ENCODE measurements around the gene LMLN. TPM values are rescaled to one million over a fixed set of nuclear protein-coding genes. Genes with fewer than 3 reads are reported as not detected.
"Not testable (repeated sequence)": the region's sequence is repeated elsewhere in the genome, so short reads cannot be mapped to it uniquely, and the experiment has no call there.

LMLN gene
- total RNA-seq, 2 donors from 2014 or later = 2.6 to 4.2 TPM

DNA sequence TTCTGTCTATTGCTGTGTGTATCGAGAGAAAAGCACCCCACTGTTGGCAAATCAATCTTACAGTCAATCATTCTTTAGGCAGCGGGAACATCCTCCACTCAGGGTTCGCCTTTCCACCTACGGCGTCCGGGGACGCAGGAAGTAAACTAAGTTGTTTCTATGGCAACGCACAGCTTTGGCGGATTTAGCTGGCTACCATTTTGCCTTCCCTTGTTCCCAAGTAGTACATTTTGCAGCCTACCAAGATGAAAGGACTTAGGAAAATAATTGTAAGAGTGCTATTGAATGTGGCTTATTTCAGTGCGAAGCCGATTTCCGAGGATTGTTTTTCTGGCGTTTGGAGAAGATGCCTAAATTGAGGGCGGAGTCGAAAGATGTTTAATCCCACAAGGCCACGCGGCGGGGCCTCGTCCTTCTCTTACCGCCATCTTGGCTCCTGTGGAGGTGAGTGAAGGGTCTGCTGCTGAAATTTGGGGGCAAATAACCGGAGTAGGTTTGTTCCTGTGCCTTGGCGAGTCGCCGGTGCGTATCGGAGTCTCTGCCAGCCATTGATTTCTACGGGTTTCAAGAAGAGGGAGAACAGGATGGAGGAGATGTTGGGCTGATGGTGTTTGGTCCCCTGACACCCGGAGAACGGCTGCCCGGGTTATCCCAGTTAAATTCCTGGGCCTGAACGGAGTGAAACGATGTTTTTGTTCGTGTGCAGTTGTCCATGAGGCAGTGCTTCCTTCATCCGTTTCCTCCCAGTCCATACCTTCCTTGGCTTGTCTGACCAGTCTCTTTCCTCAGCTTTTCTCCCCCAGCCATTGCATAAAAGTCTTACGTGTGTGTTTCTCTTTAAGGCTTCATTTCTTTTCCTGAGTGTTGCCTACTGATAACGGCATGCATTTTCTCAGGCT, 10.0 kb upstream of the LMLN start, which contains the start of gene RPL35A:
RPL35A (plus strand) TSS at position 413 of the 899 bp plus-strand sequence. CDS start 778 bp downstream, outside the sequence.
- H3K9me3 Mint-ChIP-seq = no peaks in the 10 kb centered on the region
- peak; percentile 91 to 95 for ATAC-seq
- DNase-seq (ENCODE audit: low spot score) = peak; percentile 86
- H3K36me3 Mint-ChIP-seq = peaks cover 35% of the 10 kb centered on the region
- peaks cover 42 to 43% of the 10 kb centered on the region in 2 donors for H3K4me1 Mint-ChIP-seq (ENCODE audit: low read depth in 2 of 2)
- peak within 1 kb of the TSS; percentile 96 for H3K4me3 Mint-ChIP-seq
- peak within 1 kb of the TSS; percentile 98 to 99 for H3K27ac Mint-ChIP-seq
- no peaks in the 10 kb centered on the region for H3K27me3 Mint-ChIP-seq

DNA sequence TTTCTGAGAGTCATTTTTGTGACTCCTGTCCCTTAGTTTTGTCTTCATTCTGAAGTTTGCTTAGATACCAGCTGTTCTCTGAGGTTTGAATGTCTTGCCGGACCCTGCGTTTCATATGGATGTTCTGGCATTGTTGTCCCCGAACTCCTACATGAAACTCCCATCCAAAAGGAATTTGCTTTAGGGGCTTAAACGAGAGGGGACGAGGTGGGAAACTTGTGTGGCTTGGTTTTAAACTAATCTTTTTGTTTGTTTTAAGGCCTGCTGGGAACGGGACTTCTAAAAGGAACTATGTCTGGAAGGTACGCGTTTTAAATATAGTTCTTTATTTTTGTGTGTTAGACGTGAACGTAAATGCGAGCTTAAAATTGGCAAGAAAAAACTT, 9.3 kb upstream of the LMLN start:
- peaks cover 42 to 43% of the 10 kb centered on the region in 2 donors for H3K4me1 Mint-ChIP-seq (ENCODE audit: low read depth in 2 of 2)
- H3K9me3 Mint-ChIP-seq = no peaks in the 10 kb centered on the region
- no peaks in the 10 kb centered on the region for H3K27me3 Mint-ChIP-seq
- H3K36me3 Mint-ChIP-seq = peaks cover 38% of the 10 kb centered on the region
- no peak for DNase-seq (ENCODE audit: low spot score)
- peak overlapping the region; percentile 98 to 99 for H3K27ac Mint-ChIP-seq
- no peak for ATAC-seq
- H3K4me3 Mint-ChIP-seq = peak overlapping the region; percentile 96

DNA sequence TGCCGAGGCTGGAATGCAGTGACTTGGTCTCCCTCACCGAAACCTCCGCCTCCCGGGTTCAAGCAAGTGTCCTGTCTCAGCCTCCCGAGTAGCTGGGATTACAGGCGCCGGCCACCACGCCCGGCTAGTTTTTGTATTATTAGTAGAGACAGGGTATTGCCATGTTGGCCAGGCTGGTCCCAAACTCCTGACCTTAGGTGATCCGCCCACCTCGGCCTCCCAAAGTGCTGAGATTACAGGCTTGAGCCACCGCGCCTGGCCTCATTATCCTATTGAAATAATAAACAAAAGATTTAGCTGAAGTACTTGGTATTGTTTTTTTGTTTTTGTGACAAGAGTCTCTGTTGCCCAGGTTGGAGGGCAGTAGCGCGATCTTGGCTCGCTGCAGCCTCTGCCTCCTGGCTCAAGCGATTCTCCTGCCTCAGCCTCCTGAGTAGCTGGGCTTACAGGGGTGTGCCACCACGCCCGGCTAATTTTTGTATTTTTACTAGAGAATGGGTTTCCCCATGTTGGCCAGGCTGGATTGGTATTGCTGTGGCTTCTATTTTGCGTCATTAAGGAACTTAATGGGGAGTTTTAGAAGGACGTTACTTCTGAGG, 8.5 kb upstream of the LMLN start:
- no peak for ATAC-seq
- Mint-ChIP-seq H3K36me3 (peaks cover 46% of the 10 kb centered on the region), H3K4me1 (ENCODE audit: low read depth in 2 of 2) (peaks cover 42 to 43% of the 10 kb centered on the region in 2 donors)

DNA sequence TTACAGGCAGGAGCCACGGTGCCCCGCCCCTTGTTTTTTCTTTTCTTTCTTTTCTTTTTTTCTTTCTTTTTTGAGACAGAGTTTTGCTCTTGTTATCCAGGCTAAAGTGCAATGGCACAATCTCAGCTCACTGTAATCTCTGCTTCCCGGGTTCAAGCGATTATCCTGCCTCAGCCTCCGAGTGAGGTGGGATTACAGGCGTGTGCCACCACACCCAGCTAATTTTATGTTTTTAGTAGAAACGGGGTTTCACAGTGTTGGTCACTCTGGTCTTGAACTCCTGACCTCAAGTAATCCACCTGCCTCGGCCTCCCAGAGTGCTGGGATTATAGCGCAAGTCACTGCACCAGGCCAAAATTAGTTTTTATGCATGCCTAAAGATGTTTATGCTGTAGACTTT, 7.6 kb upstream of the LMLN start:
- H3K36me3 Mint-ChIP-seq = peaks cover 46% of the 10 kb centered on the region

More for the DNA sequence above, 8.5 kb upstream of the LMLN start:
- H3K27ac Mint-ChIP-seq = peak overlapping the region; percentile 98 to 99
- no peaks in the 10 kb centered on the region for H3K27me3 Mint-ChIP-seq
- peak overlapping the region; percentile 96 for H3K4me3 Mint-ChIP-seq
- no peak for DNase-seq (ENCODE audit: low spot score)
- no peaks in the 10 kb centered on the region for H3K9me3 Mint-ChIP-seq

DNA sequence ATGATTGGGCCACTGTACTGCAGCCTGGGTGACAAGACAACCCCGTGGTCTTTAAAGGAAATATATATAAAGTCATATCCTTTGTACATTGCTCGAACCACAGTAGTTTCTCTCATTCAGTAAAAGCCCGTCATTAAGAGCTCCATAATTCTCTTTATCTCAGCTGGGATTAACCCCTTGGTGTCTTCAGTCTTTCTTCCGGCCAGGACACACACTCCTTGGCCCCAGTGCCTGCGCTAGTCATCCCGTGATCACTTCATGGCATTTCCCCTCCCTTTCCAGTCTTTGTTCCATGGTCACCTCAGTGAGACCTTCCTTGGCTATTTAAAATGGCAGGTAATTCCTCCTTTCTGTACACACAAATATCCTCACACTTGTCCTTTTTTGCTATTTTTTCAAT, 6.7 kb upstream of the LMLN start:
- H3K27me3 Mint-ChIP-seq = no peaks in the 10 kb centered on the region

More for the DNA sequence above, 7.6 kb upstream of the LMLN start:
- DNase-seq (ENCODE audit: low spot score) = no peak
- H3K4me1 Mint-ChIP-seq (ENCODE audit: low read depth in 2 of 2) = peaks cover 49 to 50% of the 10 kb centered on the region in 2 donors
- ATAC-seq = no peak
- H3K27me3 Mint-ChIP-seq = no peaks in the 10 kb centered on the region
- no peaks in the 10 kb centered on the region for H3K9me3 Mint-ChIP-seq
- H3K27ac Mint-ChIP-seq = peak overlapping the region; percentile 36 to 68
- H3K4me3 Mint-ChIP-seq = peak overlapping the region; percentile 60

DNA sequence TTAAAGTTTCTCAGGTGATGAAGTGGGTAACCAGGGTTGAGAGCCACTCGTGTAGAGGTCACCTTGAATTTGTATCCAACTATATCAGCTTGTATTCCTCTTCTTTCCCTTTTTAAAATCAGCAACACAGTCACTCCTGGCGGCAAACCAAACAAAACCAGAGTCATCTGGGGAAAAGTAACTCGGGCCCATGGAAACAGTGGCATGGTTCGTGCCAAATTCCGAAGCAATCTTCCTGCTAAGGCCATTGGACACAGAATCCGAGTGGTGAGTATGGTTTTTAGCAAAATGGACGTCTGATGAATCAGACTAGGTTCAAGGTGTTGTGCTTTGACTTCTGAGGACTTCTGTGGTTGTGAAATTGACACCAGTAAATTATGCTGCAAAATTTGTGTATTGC, 6.1 kb upstream of the LMLN start:
- no peak for ATAC-seq
- H3K4me3 Mint-ChIP-seq = peak overlapping the region; percentile 60

More for the DNA sequence above, 6.7 kb upstream of the LMLN start:
- DNase-seq (ENCODE audit: low spot score) (no peak), ATAC-seq (no peak)
- peak overlapping the region; percentile 60 for H3K4me3 Mint-ChIP-seq
- peaks cover 55 to 57% of the 10 kb centered on the region in 2 donors for H3K4me1 Mint-ChIP-seq (ENCODE audit: low read depth in 2 of 2)
- H3K27ac Mint-ChIP-seq = peak overlapping the region; percentile 36 to 82
- H3K9me3 Mint-ChIP-seq = no peaks in the 10 kb centered on the region
- peaks cover 46% of the 10 kb centered on the region for H3K36me3 Mint-ChIP-seq

DNA sequence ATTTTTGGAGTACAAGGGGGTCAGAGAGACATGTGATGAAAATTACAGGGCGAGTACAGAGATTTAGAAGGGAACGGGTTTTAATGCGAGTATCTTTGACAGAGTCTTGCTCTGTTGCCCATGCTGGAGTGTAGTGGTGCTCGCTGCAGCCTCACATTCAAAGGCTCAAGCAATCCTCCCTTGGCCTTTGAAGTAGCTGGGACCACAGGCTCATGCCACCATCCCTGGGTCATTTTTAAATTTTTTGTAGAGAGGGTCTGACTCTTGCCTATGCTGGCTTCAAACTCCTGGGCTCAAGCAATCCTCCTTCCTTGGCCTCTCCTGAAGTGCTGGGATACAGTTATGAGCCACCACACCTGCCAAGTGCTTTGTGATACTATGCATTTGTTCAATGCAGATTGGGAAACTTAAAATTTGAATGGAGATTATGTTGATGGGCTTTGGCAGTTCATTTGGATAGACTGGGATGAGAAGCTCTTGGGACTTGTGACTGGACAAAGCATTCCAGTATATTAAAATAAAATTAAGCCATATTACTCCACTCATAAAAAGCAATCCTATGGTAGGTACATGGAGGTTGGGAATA, 4.0 kb upstream of the LMLN start:
- Mint-ChIP-seq H3K36me3 (peaks cover 38% of the 10 kb centered on the region), H3K27me3 (no peaks in the 10 kb centered on the region), H3K27ac (no peak overlapping the region)

More for the DNA sequence above, 6.1 kb upstream of the LMLN start:
- Mint-ChIP-seq H3K9me3 (no peaks in the 10 kb centered on the region), H3K27ac (peak overlapping the region; percentile 36 to 82), H3K36me3 (peaks cover 46% of the 10 kb centered on the region), H3K27me3 (no peaks in the 10 kb centered on the region), H3K4me1 (ENCODE audit: low read depth in 2 of 2) (peaks cover 56 to 58% of the 10 kb centered on the region in 2 donors)
- DNase-seq (ENCODE audit: low spot score) = no peak

DNA sequence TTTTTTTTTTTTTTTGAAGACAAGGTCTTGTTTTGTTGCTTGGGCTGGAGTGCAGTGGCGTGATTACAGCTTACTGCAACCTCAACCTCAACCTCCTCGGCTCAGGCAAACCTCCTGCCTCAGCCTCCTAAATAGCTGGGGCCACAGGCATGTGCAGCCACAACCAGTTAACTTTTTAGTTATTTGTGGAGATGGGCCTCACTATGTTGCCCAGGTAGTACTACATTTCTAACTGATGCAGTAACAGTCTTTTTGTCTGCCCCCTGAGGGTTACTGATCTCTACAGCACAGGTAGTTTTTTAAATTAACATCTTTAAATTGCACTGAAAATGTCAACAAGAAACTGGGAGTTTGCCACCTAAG, 3.4 kb upstream of the LMLN start:
- ATAC-seq = no peak
- Mint-ChIP-seq H3K9me3 (no peaks in the 10 kb centered on the region), H3K27me3 (no peaks in the 10 kb centered on the region), H3K4me3 (no peak overlapping the region), H3K36me3 (peaks cover 35% of the 10 kb centered on the region), H3K27ac (peak overlapping the region in 1 of 2 donors; percentile 91), H3K4me1 (ENCODE audit: low read depth in 2 of 2) (peaks cover 61 to 64% of the 10 kb centered on the region in 2 donors)
- no peak for DNase-seq (ENCODE audit: low spot score)

More for the DNA sequence above, 4.0 kb upstream of the LMLN start:
- no peak for DNase-seq (ENCODE audit: low spot score)
- H3K4me3 Mint-ChIP-seq = no peak overlapping the region
- H3K4me1 Mint-ChIP-seq (ENCODE audit: low read depth in 2 of 2) = peaks cover 59 to 60% of the 10 kb centered on the region in 2 donors
- ATAC-seq = no peak
- no peaks in the 10 kb centered on the region for H3K9me3 Mint-ChIP-seq

DNA sequence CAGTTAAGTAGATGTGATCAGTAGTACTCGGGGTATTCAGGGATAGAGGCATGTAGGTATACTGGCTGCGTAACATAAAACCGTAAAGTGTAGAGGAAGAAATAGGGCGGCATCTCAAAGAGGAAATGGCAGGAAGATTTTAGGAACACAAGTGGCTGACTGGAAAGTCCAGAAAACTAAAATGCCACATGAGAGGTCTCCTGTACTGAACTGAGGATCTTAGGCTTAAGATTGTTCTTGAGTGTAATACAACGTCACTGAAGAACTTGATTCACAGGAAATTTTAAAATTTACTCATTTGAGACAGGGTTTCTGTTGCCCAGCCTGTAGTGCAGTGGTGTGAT, 2.3 kb upstream of the LMLN start:
- peaks cover 30% of the 10 kb centered on the region for H3K36me3 Mint-ChIP-seq

DNA sequence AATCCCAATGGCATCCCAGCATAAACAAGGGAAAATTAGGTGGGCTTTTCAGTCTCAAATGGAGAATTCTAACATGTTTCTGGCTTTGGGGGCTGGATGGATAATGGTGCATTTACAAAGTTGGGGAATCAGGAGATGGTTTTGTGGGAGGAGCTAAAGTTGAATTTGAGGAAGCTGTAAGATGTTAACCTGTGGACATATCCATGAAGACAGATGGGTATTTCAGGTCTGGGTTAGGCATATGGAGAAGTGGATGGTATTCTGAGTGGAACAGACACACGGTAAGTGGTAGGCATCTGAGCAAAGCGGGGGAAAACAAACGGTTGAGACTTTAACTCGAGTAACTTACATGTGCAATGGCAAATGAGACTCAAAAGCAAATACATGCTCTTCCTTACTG, 1.7 kb upstream of the LMLN start:
- Mint-ChIP-seq H3K36me3 (peaks cover 27% of the 10 kb centered on the region), H3K27me3 (no peaks in the 10 kb centered on the region), H3K9me3 (no peaks in the 10 kb centered on the region), H3K4me1 (ENCODE audit: low read depth in 2 of 2) (peaks cover 55 to 66% of the 10 kb centered on the region in 2 donors), H3K4me3 (peak overlapping the region; percentile 59), H3K27ac (peak overlapping the region; percentile 88 to 91)
- no peak for ATAC-seq
- DNase-seq (ENCODE audit: low spot score) = no peak

More for the DNA sequence above, 2.3 kb upstream of the LMLN start:
- H3K27me3 Mint-ChIP-seq = no peaks in the 10 kb centered on the region
- ATAC-seq = no peak
- no peak overlapping the region for H3K4me3 Mint-ChIP-seq
- no peak for DNase-seq (ENCODE audit: low spot score)
- peaks cover 60 to 69% of the 10 kb centered on the region in 2 donors for H3K4me1 Mint-ChIP-seq (ENCODE audit: low read depth in 2 of 2)
- H3K9me3 Mint-ChIP-seq = no peaks in the 10 kb centered on the region
- H3K27ac Mint-ChIP-seq = peak overlapping the region; percentile 88 to 91

DNA sequence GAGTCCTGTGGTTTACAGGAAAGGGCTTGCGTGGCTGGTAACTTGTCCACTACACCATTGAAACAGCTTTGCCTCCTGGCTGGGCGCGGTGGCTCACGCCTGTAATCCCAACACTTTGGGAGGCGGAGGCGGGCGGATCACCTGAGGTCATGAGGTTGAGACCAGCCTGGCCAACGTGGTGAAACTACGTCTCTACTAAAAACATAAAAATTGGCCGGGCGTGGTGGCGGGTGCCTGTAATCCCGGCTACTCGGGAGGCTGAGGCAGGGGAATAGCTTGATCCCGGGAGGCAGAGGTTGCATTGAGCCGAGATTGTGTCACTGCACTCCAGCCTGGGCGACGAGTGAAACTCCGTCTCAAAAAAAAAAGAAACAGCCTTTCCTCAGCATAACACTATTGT, 1.2 kb upstream of the LMLN start:
- peak overlapping the region; percentile 88 to 91 for H3K27ac Mint-ChIP-seq
- H3K27me3 Mint-ChIP-seq; ATAC-seq; DNase-seq (ENCODE audit: low spot score); H3K9me3 Mint-ChIP-seq: not testable (repeated sequence)
- peaks cover 22% of the 10 kb centered on the region for H3K36me3 Mint-ChIP-seq
- peak overlapping the region; percentile 59 for H3K4me3 Mint-ChIP-seq
- H3K4me1 Mint-ChIP-seq (ENCODE audit: low read depth in 2 of 2) = peaks cover 50 to 61% of the 10 kb centered on the region in 2 donors

DNA sequence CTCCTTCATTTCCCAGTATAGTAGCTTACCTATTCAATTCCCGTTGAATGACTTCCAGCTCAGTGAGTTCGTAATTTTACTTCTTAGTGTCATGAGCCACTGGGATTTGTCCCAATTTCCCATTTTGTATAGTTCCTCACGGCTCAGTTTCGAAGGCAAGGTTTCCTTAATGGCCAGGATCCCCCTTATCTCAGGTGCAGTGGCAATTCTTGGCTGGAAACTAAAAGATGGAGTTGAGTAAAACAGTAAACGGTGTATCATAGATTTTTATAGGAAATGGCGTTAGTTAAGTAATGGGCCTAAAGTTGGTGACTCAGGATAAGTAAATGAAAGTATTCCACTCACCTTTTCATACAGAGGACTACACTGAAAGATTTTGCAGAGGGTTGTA, 522 bp upstream of the LMLN start:
- peaks cover 47 to 55% of the 10 kb centered on the region in 2 donors for H3K4me1 Mint-ChIP-seq (ENCODE audit: low read depth in 2 of 2)

DNA sequence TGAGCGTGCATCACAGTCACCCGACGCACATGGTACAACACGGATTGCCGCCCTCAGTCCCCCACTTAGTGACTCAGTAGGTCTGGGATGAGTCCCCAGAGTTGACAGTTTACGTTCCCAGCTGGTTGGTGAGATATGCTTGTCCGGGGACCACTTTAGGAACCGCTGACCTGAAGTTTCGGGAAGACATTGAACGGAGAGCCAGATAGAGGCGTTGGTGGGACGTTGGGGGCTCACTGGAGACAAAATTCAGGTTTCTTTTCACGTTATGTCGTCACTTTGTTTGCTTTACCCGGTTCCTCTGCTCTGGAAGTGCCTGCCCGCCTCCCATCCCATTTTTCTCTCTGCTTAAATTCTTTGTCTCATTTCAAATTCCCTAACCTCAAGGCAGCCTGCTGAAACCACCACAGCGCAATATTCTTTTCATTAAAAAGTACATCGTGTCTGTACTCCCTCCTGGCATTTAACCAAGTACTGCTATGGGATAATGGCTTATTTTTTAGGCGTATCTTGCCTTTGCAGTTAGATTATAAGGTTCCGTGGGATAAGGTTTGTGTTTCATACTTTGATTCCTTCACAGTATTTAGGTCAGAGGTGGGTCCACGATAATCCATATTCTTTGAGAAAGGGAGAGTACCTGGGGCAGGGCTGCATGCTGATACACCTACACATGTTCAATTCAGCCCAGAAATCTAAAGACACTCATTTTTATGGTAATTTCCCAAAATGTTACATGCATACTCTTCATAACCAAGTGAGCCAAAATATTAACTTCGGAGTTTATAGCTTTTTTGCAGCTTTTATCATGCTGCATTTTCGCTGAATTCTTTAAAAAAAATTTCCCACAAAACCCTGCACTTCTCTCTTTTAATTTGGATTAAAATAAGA, 921 bp downstream of the LMLN start:
- Mint-ChIP-seq H3K4me3 (peak overlapping the region; percentile 86), H3K27me3 (no peaks in the 10 kb centered on the region), H3K9me3 (no peaks in the 10 kb centered on the region), H3K4me1 (ENCODE audit: low read depth in 2 of 2) (peaks cover 42 to 50% of the 10 kb centered on the region in 2 donors), H3K27ac (peak overlapping the region; percentile 88 to 91), H3K36me3 (peaks cover 4% of the 10 kb centered on the region)
- ATAC-seq = no peak
- no peak for DNase-seq (ENCODE audit: low spot score)

More for the DNA sequence above, 522 bp upstream of the LMLN start:
- Mint-ChIP-seq H3K9me3 (no peaks in the 10 kb centered on the region), H3K4me3 (peak overlapping the region; percentile 86), H3K27ac (peak overlapping the region; percentile 88 to 91), H3K36me3 (peaks cover 16% of the 10 kb centered on the region), H3K27me3 (no peaks in the 10 kb centered on the region)
- ATAC-seq = no peak
- no peak for DNase-seq (ENCODE audit: low spot score)
